OCI-LY3 (cell line): ENCODE data around the gene HSPA12B.

ENCODE experiments used
- H2AFZ ChIP-seq: fragments of 200-600, 300-600 bp; shearing (Covaris generic); 2 replicates; pipeline ENCODE4 v1.6.0; 2014; ENCODE audit warnings: antibody characterized with exemption, low read depth, low read length
- H3K27ac ChIP-seq: fragments of 200-600, 300-600 bp; sonication (generic); 2 replicates; pipeline ENCODE4 v1.5.1; 2014; ENCODE audit warnings: mild to moderate bottlenecking, low read length, moderate library complexity, mixed read lengths
- H3K27me3 ChIP-seq: fragments of 200-600, 300-600 bp; sonication (generic); 2 replicates; pipeline ENCODE4 v1.6.1; 2014; ENCODE audit warnings: low read depth, low read length, mixed read lengths
- H3K36me3 ChIP-seq: fragments of 200-600, 300-600 bp; sonication (generic); replicated peaks from 2 replicates; pipeline ENCODE3; 2014; ENCODE audit warnings: low read depth, low read length, mixed read lengths
- H3K4me1 ChIP-seq: fragments of 300-600, 200-600 bp; sonication (generic); 2 replicates; pipeline ENCODE4 v1.6.1; 2014; ENCODE audit warnings: low read length, mixed read lengths
- H3K4me2 ChIP-seq: fragments of 200-600, 300-600 bp; sonication (generic); 2 replicates; pipeline ENCODE4 v1.6.1; 2014; ENCODE audit warnings: low read length, mixed read lengths
- H3K4me3 ChIP-seq: fragments of 300-600, 200-600 bp; sonication (generic); 2 replicates; pipeline ENCODE4 v1.5.1; 2014; ENCODE audit warnings: antibody characterized with exemption, mild to moderate bottlenecking, low read length, moderate library complexity
- H3K79me2 ChIP-seq: fragments of 300-600, 200-600 bp; shearing (Covaris generic); 2 replicates; pipeline ENCODE4 v1.6.1; 2014; ENCODE audit warnings: mild to moderate bottlenecking, low read length, mixed read lengths
- H3K9ac ChIP-seq: fragments of 300-600, 200-600 bp; shearing (Covaris generic); 2 replicates; pipeline ENCODE4 v1.6.0; 2014; ENCODE audit warnings: mild to moderate bottlenecking, low read length, moderate library complexity
- H3K9me3 ChIP-seq: fragments of 200-600, 300-600 bp; shearing (Covaris generic); 2 replicates; pipeline ENCODE4 v1.6.1; 2014; ENCODE audit warnings: low read length, mixed read lengths; ENCODE audit not compliant: insufficient read depth
- H4K20me1 ChIP-seq: fragments of 200-600, 300-600 bp; sonication (generic); 2 replicates; pipeline ENCODE4 v1.6.1; 2016; ENCODE audit warnings: low read length, mixed read lengths; ENCODE audit not compliant: insufficient read depth
- EZH2phosphoT487 ChIP-seq: fragments of 200-600 bp; shearing (Covaris generic); IDR thresholded peaks from 2 replicates; pipeline ENCODE4 v1.6.1; 2018; ENCODE audit warnings: antibody characterized with exemption, mixed run types, low read depth
- TF ChIP-seq, protein P1 (sequence below): fragments of 200-600, 300-600 bp; sonication (generic); IDR thresholded peaks from 2 replicates; pipeline ENCODE4 v1.5.1; 2014; ENCODE audit warnings: antibody characterized with exemption, low read length, low read depth

Gene HSPA12B

DNA sequence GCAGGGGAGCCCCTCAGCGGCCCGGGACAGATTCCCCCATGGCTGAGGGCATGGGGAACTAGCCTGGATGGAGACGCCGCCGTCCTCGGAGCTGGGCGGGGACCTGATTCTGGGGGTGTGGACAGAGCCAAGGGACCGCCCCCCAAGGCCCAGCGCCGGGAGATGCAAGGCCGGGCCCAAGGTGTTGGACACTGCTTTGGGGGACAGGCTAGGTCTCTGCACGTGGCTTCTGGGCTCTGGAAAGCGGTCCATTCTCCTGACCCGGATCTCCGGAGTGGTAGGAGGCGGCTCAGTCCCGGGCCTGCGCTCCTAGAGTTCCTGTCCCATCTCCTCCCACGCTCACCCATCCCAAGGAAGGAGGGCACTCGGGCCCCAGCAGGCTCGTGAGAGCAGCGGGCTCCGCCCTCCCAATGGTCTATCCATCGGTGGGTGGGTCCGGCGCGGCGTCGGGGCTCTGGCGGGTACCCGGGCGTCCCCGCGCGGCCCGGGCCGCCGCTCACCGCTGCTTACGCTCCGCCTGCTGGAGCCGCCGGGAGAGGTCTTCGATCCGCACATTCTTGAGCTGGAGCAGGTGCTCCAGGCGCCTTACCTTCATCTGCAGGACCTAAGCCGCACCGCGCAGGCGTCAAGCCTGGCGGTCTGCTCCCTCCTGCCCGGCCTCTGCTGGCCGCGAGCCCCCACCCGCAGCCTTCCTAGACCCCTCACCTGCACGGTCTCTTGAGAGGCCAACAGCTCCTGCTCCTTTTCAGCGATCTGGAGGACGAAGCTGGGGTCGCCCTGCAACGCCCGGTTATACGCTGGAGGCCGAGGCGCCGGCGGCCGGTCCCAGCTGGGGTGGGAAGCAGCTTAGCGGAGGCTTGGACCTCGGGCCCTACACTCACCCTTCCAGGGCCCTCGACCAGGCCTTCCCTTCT lies 45.5 kb downstream of the HSPA12B start:
- no peaks in the 10 kb centered on the region for H3K79me2 ChIP-seq
- TF ChIP-seq, protein P1, sequence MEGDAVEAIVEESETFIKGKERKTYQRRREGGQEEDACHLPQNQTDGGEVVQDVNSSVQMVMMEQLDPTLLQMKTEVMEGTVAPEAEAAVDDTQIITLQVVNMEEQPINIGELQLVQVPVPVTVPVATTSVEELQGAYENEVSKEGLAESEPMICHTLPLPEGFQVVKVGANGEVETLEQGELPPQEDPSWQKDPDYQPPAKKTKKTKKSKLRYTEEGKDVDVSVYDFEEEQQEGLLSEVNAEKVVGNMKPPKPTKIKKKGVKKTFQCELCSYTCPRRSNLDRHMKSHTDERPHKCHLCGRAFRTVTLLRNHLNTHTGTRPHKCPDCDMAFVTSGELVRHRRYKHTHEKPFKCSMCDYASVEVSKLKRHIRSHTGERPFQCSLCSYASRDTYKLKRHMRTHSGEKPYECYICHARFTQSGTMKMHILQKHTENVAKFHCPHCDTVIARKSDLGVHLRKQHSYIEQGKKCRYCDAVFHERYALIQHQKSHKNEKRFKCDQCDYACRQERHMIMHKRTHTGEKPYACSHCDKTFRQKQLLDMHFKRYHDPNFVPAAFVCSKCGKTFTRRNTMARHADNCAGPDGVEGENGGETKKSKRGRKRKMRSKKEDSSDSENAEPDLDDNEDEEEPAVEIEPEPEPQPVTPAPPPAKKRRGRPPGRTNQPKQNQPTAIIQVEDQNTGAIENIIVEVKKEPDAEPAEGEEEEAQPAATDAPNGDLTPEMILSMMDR = no peak
- no peak for TF ChIP-seq EZH2phosphoT487
- H2AFZ ChIP-seq = peak overlapping the region; percentile 26; the same call in 1 of the 2 replicates
- peaks cover 8% of the 10 kb centered on the region; the same call in 1 of the 2 replicates for H3K4me1 ChIP-seq
- no peaks in the 10 kb centered on the region for H3K9me3 ChIP-seq
- H3K27me3 ChIP-seq = no peaks in the 10 kb centered on the region
- H3K4me3 ChIP-seq = peak overlapping the region; percentile 65
- H3K27ac ChIP-seq = no peak overlapping the region
- H4K20me1 ChIP-seq = no peaks in the 10 kb centered on the region
- H3K9ac ChIP-seq = no peak overlapping the region
- H3K36me3 ChIP-seq = no peaks in the 10 kb centered on the region
- H3K4me2 ChIP-seq = peak overlapping the region; percentile 51

DNA sequence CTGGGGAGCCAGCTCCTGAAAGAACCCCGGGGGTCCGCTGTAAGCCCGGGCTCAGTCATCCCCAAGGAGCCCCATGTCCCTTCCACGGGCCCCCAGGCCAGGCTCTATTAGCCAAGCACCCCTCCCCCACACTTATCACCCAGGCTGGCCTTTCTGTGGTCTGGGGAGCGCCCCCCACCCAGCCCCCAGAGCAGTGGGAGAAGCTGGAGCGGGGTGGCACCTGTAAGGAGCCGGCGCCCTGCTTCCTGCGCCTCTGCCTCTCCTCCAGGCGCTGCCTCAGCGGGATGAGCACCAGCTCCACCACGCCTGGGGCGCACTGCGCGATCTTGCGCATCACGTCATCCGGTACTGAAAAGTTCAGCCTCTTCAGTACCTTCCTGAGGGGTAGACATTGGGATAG lies 46.5 kb downstream of the HSPA12B start:
- Histone ChIP-seq H2AFZ (no peak overlapping the region), H3K9me3 (no peaks in the 10 kb centered on the region), H3K4me2 (no peak overlapping the region), H3K4me1 (peaks cover 8% of the 10 kb centered on the region; the same call in 1 of the 2 replicates), H3K4me3 (no peak overlapping the region), H3K36me3 (no peaks in the 10 kb centered on the region), H4K20me1 (peaks cover 4% of the 10 kb centered on the region; the same call in 1 of the 2 replicates), H3K79me2 (no peaks in the 10 kb centered on the region), H3K9ac (no peak overlapping the region), H3K27ac (no peak overlapping the region), H3K27me3 (no peaks in the 10 kb centered on the region)
- no peak for TF ChIP-seq EZH2phosphoT487
- TF ChIP-seq, protein P1 = no peak

DNA sequence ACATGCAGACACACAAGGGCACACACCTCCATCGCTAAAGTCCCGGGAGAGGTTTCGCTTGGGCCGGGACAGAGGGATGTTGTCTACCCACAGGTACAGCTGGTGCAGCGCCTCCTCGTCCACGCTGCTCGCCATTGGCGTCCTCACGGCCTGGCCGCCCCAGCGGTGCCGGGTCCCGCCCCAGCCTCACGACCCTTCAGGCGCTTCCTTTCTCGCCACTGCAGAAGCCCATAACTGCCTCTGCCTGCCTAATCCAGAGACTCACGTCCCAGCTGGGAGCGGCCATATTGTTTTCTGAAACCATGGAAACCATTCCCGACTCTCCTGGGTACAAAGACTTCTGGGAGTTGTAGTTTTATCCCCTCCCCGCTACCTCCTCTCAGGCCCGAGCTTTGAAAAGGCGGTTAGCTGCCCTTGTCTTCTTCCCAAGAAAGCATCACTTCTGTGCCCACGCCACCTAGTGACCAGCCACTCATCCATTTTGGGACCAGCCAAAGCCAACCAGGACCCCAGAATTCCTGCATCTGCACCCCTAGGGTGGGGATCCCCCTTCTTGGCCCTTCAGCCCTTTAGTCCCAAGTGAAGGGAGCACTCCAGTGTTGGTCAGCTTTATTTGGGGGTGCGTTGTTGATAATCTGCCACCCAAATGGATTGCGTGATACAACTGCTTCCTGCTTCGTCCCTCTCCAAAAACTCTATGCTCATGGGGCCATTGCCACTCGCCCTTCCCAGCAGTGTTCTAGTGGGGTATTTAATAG lies 48.8 kb downstream of the HSPA12B start, which contains the start of gene SPEF1:
Gene SPEF1, minus strand, starts transcription at position 296 of the 758 bp plus-strand sequence. Its CDS starts 161 bp downstream, at position 135.
- Histone ChIP-seq H3K4me2 (peak within 1 kb of the TSS; percentile 84), H3K9ac (no peak within 1 kb of the TSS), H3K4me1 (peaks cover 10% of the 10 kb centered on the region; the same call in 1 of the 2 replicates), H3K4me3 (peak within 1 kb of the TSS; percentile 76), H4K20me1 (peaks cover 4% of the 10 kb centered on the region; the same call in 1 of the 2 replicates), H3K9me3 (no peaks in the 10 kb centered on the region), H3K36me3 (no peaks in the 10 kb centered on the region), H2AFZ (peak within 1 kb of the TSS; percentile 66), H3K27me3 (no peaks in the 10 kb centered on the region), H3K27ac (no peak within 1 kb of the TSS), H3K79me2 (peaks cover 5% of the 10 kb centered on the region; the same call in 1 of the 2 replicates)
- no peak for TF ChIP-seq EZH2phosphoT487
- TF ChIP-seq, protein P1 = peak; percentile 29
